PC-9 (cell line): Measurements from ENCODE around the gene OAT. TPM values are rescaled to one million over a fixed set of nuclear protein-coding genes. Genes with fewer than 3 reads are reported as not detected.
A peak's percentile ranks its signal among the peaks of the same experiment; 100 is the strongest.

Source experiments
- BruUV-seq: library from RNA; stranded (reverse); fragments of 400-500 nt; replicated peaks from 2 replicates; lab custom pipeline; 2021; lab: Mats Ljungman, UMichigan
- CTCF ChIA-PET: fragments of 300-600 bp; sonication (Branson Sonifier 250); formaldehyde crosslinking; loops from one replicate; lab custom pipeline; 2022; ENCODE audit warnings: antibody characterized with exemption; lab: Charles Lee
- POLR2A ChIA-PET: fragments of 300-600 bp; sonication (Branson Sonifier 250); formaldehyde crosslinking; loops from one replicate; lab custom pipeline; 2022; ENCODE audit warnings: antibody characterized with exemption; ENCODE audit not compliant: unreplicated experiment; lab: Charles Lee
- DNase-seq, 2 experiments: peaks; one replicate each; pipeline versions ENCODE4 v3.0.0 to v3.0.0-alpha.2; 2015 to 2022; ENCODE audit warnings: mixed read lengths in 1 of 2
- H2AFZ ChIP-seq: fragments of 200-600 bp; sonication (generic); 2 replicates; pipeline ENCODE4 v1.8.1; 2017; ENCODE audit warnings: antibody characterized with exemption
- H3F3A ChIP-seq: fragments of 200-600 bp; sonication (generic); 2 replicates; pipeline ENCODE4 v1.8.1; 2017; ENCODE audit warnings: antibody characterized with exemption, mild to moderate bottlenecking, low read depth; ENCODE audit not compliant: insufficient read depth
- H3K27ac ChIP-seq: fragments of 200-600 bp; sonication (generic); 2 replicates; pipeline ENCODE4 v1.6.1; 2016; ENCODE audit warnings: mixed run types
- H3K27me3 ChIP-seq: fragments of 200-600 bp; sonication (generic); 2 replicates; pipeline ENCODE4 v1.6.1; 2016; ENCODE audit warnings: low read depth, mixed run types; ENCODE audit not compliant: insufficient read depth
- H3K36me3 ChIP-seq: fragments of 200-600 bp; sonication (generic); 2 replicates; pipeline ENCODE4 v1.6.1; 2016; ENCODE audit warnings: low read depth, mixed run types
- H3K4me1 ChIP-seq: fragments of 200-600 bp; sonication (generic); replicated peaks from 2 replicates; pipeline ENCODE4 v1.6.1; 2016; ENCODE audit warnings: mixed run types; ENCODE audit not compliant: insufficient read depth
- H3K4me2 ChIP-seq: fragments of 200-600 bp; sonication (generic); 2 replicates; pipeline ENCODE4 v1.6.1; 2017; ENCODE audit warnings: mixed run types
- H3K4me3 ChIP-seq: fragments of 200-600 bp; sonication (generic); 2 replicates; pipeline ENCODE4 v1.6.1; 2016; ENCODE audit warnings: mixed run types
- H3K79me2 ChIP-seq: fragments of 200-600 bp; sonication (generic); 2 replicates; pipeline ENCODE4 v1.6.1; 2017; ENCODE audit warnings: low read depth, mixed run types
- H3K9me2 ChIP-seq: fragments of 200-600 bp; sonication (generic); 2 replicates; pipeline ENCODE4 v1.8.1; 2017; ENCODE audit warnings: mild to moderate bottlenecking; ENCODE audit not compliant: insufficient read depth
- H3K9me3 ChIP-seq: fragments of 200-600 bp; sonication (generic); 2 replicates; pipeline ENCODE4 v1.8.1; 2016; ENCODE audit warnings: low read depth; ENCODE audit not compliant: insufficient read depth
- H4K20me1 ChIP-seq: fragments of 200-600 bp; sonication (generic); 2 replicates; pipeline ENCODE4 v1.8.1; 2017; ENCODE audit not compliant: insufficient read depth
- CTCF ChIP-seq: fragments of 200-600 bp; sonication (generic); conservative IDR thresholded peaks from 2 replicates; pipeline ENCODE4 v1.6.1; 2017; ENCODE audit warnings: mixed run types, antibody characterized with exemption, mild to moderate bottlenecking, moderate library complexity
- EZH2 ChIP-seq: fragments of 200-600 bp; sonication (generic); IDR thresholded peaks from 2 replicates; pipeline ENCODE4 v1.8.0; 2017; ENCODE audit warnings: antibody characterized with exemption, low read depth
- intact Hi-C: fragments of 100-400 bp; cut with micrococcal nuclease; formaldehyde crosslinking; loops from one replicate; pipeline ENCODE4 v1.10.0; 2022; ENCODE audit not compliant: unreplicated experiment
- total RNA-seq: library from RNA; stranded (reverse); gene quantifications from 2 replicates; pipeline ENCODE4 v1.2.3, GENCODE V29; 2021

Gene OAT
- total RNA-seq, 1 experiment from 2014 or later = 130 TPM

GRCh38 chr10:124402273-124402672, 16.4 kb downstream of the OAT start:
- Histone ChIP-seq H3K4me1 (no peaks in the 10 kb centered on the region), H3K4me2 (no peak overlapping the region), H4K20me1 (no peaks in the 10 kb centered on the region), H3K36me3 (peaks cover 2% of the 10 kb centered on the region), H3K9me2 (no peaks in the 10 kb centered on the region), H3K4me3 (no peak overlapping the region), H3F3A (no peaks in the 10 kb centered on the region; the same call in 1 of the 2 replicates), H2AFZ (no peak overlapping the region), H3K9me3 (no peaks in the 10 kb centered on the region), H3K79me2 (no peaks in the 10 kb centered on the region), H3K27me3 (no peaks in the 10 kb centered on the region), H3K27ac (no peak overlapping the region)
- POLR2A ChIA-PET = interaction anchor here (0.5 kb wide), 1 partner anchor 1564 kb away, joined by 3 read pairs; no protein-coding TSS in a partner anchor
- intact Hi-C loops = loop anchor here (5.0 kb wide), 1 partner anchor 820 kb away; no protein-coding TSS in a partner anchor
- no peak for DNase-seq
- CTCF ChIA-PET = no interaction called here
- no peak for TF ChIP-seq EZH2
- TF ChIP-seq CTCF = no peak
- no TSS peak for BruUV-seq

GRCh38 chr10:124401633-124402032, 17.1 kb downstream of the OAT start:
- TF ChIP-seq CTCF (no peak), EZH2 (no peak)
- intact Hi-C loops = loop anchor here (5.0 kb wide), 1 partner anchor 819 kb away; no protein-coding TSS in a partner anchor
- Histone ChIP-seq H3K79me2 (no peaks in the 10 kb centered on the region), H4K20me1 (no peaks in the 10 kb centered on the region), H3K36me3 (no peaks in the 10 kb centered on the region; the same call in 1 of the 2 replicates), H3K4me3 (no peak overlapping the region), H3K27me3 (no peaks in the 10 kb centered on the region), H3K9me2 (no peaks in the 10 kb centered on the region), H2AFZ (no peak overlapping the region), H3K27ac (no peak overlapping the region), H3K4me1 (no peaks in the 10 kb centered on the region), H3F3A (no peaks in the 10 kb centered on the region; the same call in 1 of the 2 replicates), H3K4me2 (no peak overlapping the region), H3K9me3 (no peaks in the 10 kb centered on the region)
- no peak for DNase-seq
- ChIA-PET CTCF (no interaction called here), POLR2A (interaction anchor here (0.5 kb wide), 1 partner anchor 1563 kb away, joined by 3 read pairs; no protein-coding TSS in a partner anchor)
- no TSS peak for BruUV-seq

- no peaks in the 10 kb centered on the region for H3K9me2 ChIP-seq
- intact Hi-C loops = loop anchor here (5.0 kb wide), 1 partner anchor 353 kb away; no protein-coding TSS in a partner anchor
- no peaks in the 10 kb centered on the region for H3K9me3 ChIP-seq
- no peaks in the 10 kb centered on the region for H3K27me3 ChIP-seq
- BruUV-seq = no TSS peak
- no peak for TF ChIP-seq CTCF
- no peak for TF ChIP-seq EZH2
- H3K4me3 ChIP-seq = peak overlapping the region; percentile 16; the same call in 1 of the 2 replicates
- ChIA-PET CTCF (no interaction called here), POLR2A (no interaction called here)
- no peak overlapping the region for H2AFZ ChIP-seq
- peaks cover 30% of the 10 kb centered on the region for H3K4me1 ChIP-seq
- peak overlapping the region; percentile 58 for H3K4me2 ChIP-seq
- H4K20me1 ChIP-seq = no peaks in the 10 kb centered on the region
- no peaks in the 10 kb centered on the region for H3K79me2 ChIP-seq
- peaks cover 31% of the 10 kb centered on the region for H3F3A ChIP-seq
- H3K27ac ChIP-seq = peak overlapping the region; percentile 98
- H3K36me3 ChIP-seq = no peaks in the 10 kb centered on the region
- peak in 1 of 2 experiments; percentile 89 for DNase-seq
Observed at GRCh38 chr10:124394583-124394982, 24.1 kb downstream of the OAT start.
